LoVo (cell line): ENCODE results near the gene PRDM16.

Experiments used
- DNase-seq: peaks from one replicate; pipeline ENCODE4 v3.0.0-alpha.2; 2016; ENCODE audit warnings: low spot score

Gene PRDM16

DNA sequence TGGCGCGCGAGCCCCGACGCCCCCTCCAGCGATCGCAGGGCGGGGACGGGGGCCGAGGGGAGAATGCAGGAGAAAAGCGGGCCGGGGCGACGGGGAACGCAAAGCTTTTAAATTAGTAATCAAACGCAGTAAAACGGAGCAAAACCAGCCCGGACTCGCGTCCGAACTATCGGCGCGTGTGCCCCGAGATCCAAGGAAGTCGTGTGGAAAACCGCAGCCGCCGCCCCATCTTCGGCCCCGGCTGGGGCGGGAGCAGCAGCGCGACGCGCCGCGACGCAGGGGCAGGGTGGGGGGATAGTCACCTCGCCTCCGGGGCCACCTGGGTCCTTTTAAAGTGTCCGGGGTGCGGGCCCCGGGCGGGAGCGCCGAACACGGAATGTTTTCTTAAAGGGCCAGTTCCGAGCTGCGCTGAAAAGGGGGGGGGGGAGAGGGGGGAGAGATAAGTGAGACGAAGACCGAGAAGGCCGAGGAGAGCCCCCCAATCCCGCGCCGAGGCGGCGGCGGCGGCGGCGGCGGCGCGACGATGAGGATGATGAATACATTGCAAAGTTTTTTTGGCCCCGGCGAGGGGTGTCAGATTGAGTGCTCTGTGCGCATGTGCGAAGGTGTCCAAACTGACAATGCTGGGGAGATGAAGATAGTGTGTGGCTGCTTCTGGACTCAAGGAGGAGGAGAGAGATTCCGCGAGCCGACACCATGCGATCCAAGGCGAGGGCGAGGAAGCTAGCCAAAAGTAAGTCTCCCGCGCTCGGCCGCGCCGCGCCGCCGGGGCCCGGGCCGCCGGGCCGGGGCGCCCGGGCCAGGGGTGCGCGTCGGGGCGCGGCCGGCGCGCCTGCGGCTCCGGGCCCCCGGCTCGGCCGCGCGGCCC, at the start of gene PRDM16:
TSS of gene PRDM16 (plus strand) at position 640 of the 868 bp plus-strand sequence. CDS start at position 697, 57 bp downstream.
- peak; percentile 32 for DNase-seq

GRCh38 chr1:3019516-3020051, 49.4 kb upstream of the PRDM16 start:
- DNase-seq, result no peak

DNA sequence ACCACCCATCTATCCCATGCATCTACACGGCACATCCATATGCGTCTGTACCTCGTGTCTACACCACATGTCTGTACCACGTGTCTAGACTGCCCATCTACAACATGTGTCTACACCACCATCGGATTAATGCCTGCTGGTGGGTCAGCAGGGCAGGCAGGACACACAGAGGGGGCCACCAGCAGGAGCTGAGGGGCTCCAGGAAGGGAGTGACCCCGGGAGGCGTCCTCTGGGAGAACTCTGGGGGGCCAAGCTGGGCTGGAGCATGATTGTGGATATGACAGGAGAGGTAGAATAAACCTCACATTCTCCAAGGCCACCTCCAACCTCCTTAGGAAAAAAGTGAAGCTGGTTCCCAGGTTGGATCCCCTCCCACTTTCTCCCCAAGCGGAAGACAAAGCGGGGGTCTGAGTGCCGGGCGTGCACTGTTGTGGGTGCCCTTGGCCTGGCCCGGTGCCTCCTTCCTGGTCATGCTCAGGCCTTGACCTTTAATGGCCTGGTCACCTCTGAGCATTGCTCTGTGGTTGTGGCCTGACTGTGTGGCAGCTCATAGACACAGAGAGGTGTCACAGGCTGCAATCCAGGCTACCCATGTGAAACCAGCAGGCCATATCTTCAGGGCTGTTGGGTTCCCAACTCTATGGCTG, 48.6 kb upstream of the PRDM16 start:
- DNase-seq, result no peak

DNA sequence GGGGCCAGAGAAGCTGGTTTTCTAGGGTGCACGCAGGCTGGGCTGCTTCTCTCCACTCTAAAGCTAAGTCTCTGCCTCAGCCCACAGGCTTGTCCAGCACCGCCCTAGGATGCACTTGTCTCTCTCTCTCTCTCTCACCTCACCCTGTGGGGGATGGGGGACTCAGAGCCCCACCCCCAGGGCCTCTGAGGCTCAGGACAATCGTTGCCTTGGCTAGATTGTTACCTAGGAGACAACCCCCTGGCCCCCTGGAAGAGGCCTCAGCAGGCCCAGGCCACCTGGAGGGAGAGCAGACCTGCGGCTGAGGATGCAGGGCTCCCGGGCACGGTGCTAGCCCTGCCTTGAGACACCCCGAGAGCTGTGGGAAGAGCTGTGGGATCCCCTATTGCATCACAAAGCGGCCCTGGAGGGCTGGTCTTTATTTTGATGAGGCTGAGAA, 47.8 kb upstream of the PRDM16 start, which contains the start of gene ACTRT2:
TSS of gene ACTRT2 (plus strand) at position 235 of the 439 bp plus-strand sequence. CDS start 220 bp downstream, outside the sequence.
- no peak for DNase-seq

DNA sequence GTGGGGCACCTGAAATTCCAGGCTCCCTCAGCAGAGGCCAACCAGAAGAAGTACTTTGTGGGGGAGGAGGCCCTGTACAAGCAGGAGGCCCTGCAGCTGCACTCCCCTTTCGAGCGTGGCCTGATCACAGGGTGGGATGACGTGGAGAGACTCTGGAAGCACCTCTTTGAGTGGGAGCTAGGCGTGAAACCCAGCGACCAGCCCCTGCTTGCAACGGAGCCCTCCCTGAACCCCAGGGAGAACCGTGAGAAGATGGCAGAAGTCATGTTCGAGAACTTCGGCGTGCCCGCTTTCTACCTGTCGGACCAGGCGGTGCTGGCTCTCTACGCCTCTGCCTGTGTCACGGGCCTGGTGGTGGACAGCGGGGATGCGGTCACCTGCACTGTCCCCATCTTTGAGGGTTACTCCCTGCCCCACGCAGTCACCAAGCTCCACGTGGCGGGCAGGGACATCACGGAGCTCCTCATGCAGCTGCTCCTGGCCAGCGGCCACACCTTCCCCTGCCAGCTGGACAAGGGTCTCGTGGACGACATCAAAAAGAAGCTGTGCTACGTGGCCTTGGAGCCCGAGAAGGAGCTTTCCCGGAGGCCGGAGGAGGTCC, 47.1 kb upstream of the PRDM16 start:
- no peak for DNase-seq

DNA sequence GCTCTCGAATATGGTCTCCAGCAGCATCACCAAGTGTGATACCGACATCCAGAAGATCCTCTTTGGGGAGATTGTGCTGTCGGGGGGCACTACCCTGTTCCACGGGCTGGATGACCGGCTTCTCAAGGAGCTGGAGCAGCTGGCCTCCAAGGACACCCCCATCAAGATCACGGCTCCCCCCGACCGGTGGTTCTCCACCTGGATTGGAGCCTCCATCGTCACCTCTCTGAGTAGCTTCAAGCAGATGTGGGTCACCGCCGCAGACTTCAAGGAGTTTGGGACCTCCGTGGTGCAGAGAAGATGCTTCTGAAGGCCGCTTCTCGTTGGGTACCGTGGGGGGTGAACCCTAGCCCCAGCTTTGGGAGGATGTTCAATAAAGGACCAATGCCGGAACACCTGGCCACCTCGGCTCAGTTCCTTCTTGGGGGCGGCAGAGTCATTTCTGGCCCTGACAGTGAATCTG, 46.5 kb upstream of the PRDM16 start:
- no peak for DNase-seq

DNA sequence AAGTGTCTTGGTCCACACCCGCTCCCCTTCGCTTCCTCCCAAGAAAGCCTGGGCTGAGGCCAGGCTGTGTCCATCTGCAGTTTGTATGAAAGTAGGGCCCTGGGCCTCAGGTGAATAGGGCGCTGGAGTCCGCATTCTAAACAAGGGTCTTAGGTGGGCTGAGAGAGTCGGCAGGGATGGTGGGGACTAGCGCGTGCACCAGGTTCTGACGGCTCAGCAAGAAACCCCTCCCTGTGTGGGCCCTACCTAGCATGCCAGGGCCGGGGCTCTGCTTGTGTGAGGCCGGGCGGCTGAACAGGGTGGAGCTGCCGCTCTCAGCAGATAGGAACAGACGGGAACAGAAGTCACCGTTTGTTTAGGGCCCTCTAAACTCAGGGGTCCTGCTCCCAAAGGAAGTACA, 46.0 kb upstream of the PRDM16 start:
- DNase-seq, result no peak

DNA sequence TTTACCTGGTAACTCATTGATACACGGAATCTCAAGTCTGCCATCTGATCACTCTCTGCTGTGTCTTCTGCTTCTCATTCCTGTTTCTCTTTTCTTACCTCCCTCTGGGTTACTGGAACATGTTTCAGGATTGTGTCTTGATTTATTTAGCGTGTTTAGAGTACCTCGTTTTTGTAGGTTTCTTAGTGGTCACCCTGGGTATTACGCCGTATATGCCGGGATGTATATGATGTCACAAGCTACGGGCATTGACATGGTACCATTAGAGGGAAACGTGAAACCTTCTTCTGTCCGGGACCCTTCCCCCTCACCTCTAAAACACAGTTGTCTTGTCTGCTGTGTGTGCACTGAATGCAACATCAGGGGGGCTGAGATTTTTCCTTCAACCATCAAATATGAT, 45.0 kb upstream of the PRDM16 start:
- no peak for DNase-seq

- no peak for DNase-seq
These were observed 44.4 kb upstream of the PRDM16 start for GRCh38 chr1:3024588-3024987.

GRCh38 chr1:3026124-3026523, 42.9 kb upstream of the PRDM16 start:
- DNase-seq, result no peak

GRCh38 chr1:3026581-3027391, 42.2 kb upstream of the PRDM16 start:
- no peak for DNase-seq

GRCh38 chr1:3027611-3028371, 41.2 kb upstream of the PRDM16 start:
- DNase-seq, result no peak

DNA sequence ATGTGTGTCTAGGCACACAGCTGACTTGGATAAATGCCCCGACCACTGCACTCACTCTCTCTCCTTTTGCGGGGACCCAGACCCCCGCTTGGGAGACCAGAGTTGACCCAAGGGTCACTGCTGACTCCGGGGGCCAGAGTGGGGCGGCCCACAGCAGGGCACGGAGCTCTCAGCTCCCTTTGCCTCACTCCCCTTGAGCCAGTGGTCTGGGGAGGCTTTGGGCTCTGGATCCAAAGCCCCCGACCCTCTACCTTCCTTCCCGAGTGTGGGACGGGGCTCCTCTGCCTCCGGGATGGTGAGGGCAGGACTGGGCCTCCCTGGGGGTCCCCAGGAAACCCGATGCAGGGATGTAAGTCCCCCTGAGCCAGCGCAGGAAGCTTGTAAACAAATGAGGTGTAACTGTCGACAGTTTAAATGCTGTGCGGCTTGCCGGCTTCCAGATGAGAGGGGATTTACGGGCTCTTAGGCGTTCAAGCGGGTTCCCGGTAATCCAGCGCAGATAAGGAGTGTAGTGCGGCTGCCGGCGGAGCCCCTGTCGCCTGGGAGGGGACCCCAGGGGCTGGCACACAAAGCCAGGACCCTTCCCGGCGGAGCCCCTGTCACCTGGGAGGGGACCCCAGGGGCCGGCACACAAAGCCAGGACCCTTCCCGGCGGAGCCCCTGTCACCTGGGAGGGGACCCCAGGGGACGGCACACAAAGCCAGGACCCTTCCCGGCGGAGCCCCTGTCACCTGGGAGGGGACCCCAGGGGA, 40.3 kb upstream of the PRDM16 start:
- no peak for DNase-seq

DNA sequence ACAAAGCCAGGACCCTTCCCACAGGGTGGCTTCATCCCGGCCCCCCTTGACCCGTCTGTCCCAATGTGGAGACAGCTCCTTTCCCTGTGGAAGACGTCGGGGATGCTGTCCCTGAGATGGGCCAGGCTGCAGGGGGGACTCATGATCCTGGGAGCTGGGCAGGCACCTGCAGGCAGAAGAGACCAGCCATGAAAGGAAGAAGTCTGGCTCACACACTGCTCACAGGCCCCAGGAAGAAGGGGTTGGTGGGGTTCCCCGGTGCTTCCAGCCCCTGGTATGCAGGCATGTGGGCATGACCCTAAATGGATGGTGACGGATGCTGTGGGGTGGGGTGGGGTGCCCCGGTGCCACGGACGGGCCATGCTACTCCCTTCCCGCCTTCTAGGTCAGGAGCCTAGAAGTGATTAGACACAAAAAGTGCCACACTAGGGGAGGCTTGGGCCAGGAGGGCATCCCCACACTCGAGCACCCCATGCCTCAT, 39.5 kb upstream of the PRDM16 start:
- DNase-seq, result no peak

GRCh38 chr1:3029991-3030662, 38.9 kb upstream of the PRDM16 start:
- no peak for DNase-seq

- no peak for DNase-seq
These were observed 38.2 kb upstream of the PRDM16 start for GRCh38 chr1:3030663-3031381.

- DNase-seq, result no peak
These were observed 37.4 kb upstream of the PRDM16 start for GRCh38 chr1:3031401-3032221.
